Breast epithelium (tissue), 4 donors: ENCODE data around the gene TNFAIP8L3. TPM values are rescaled to one million over a fixed set of nuclear protein-coding genes. Genes with fewer than 3 reads are reported as not detected.

Experiments used
- DNase-seq, 2 donors: peaks; one replicate each; pipeline ENCODE4 v3.0.0-alpha.2; 2019; ENCODE audit warnings: low spot score in 2 of 2
- H3K27ac ChIP-seq, 2 donors: fragments of 200-600 bp; sonication (generic) in 1 of 2; one replicate each; pipeline ENCODE4 v1.5.1; 2016 to 2019; ENCODE audit warnings: mild to moderate bottlenecking in 1 of 2
- H3K27me3 ChIP-seq, 2 donors: fragments of 200-600 bp; sonication (generic) in 1 of 2; one replicate each; pipeline versions ENCODE4 v1.5.1 to v1.6.0; 2017 to 2019; ENCODE audit warnings: control low read depth in 1 of 2, mild to moderate bottlenecking in 1 of 2
- H3K36me3 ChIP-seq: fragments of 200-600 bp; one replicate; pipeline ENCODE4 v1.5.1; 2019
- H3K4me1 ChIP-seq, 2 donors: fragments of 200-600 bp; sonication (generic); one replicate each; pipeline ENCODE4 v1.5.1; 2016 to 2019; ENCODE audit warnings: control low read depth in 1 of 2
- H3K4me3 ChIP-seq, 3 donors: fragments of 200-600 bp; sonication (generic); 1 replicate in 2 of 3; 2 replicates in 1 of 3; pipeline ENCODE4 v1.5.1; 2016 to 2019; ENCODE audit warnings: mild to moderate bottlenecking in 3 of 3, moderate library complexity in 2 of 3
- H3K9me3 ChIP-seq, 2 donors: fragments of 200-600 bp; sonication (generic) in 1 of 2; one replicate each; pipeline ENCODE4 v1.5.1; 2016 to 2019; ENCODE audit warnings: control low read depth in 1 of 2
- CTCF ChIP-seq, 3 donors: fragments of 450-650 bp; IDR thresholded peaks; one replicate each; pipeline ENCODE4 v1.5.1; 2016 to 2017; ENCODE audit warnings: antibody characterized with exemption in 3 of 3, mild to moderate bottlenecking in 3 of 3, moderate library complexity in 3 of 3
- POLR2A ChIP-seq: fragments of 450-650 bp; IDR thresholded peaks from one replicate; pipeline ENCODE4 v1.6.1; 2016; ENCODE audit warnings: antibody characterized with exemption, mild to moderate bottlenecking, moderate library complexity
- POLR2AphosphoS5 ChIP-seq, 3 donors: sonication (generic); formaldehyde crosslinking; IDR thresholded peaks; one replicate each; pipeline ENCODE4 v1.6.1; 2017; ENCODE audit warnings: antibody characterized with exemption in 3 of 3
- intact Hi-C: fragments of 100-400 bp; cut with DNase I; formaldehyde crosslinking; loops from one replicate; pipeline ENCODE4 v1.15.1; 2023; ENCODE audit warnings: low total_unique reads
- total RNA-seq, 3 donors: library from RNA; depleted of rRNA; stranded (reverse); fragments of >200 nt; gene quantifications; one replicate each; pipeline ENCODE4 v1.1.0, GENCODE V29; 2016

The TNFAIP8L3 gene
- total RNA-seq, 3 donors from 2014 or later = 2.5 to 4.3 (median 4.0) TPM

GRCh38 chr15:51011212-51011611, 83.5 kb downstream of the TNFAIP8L3 start:
- intact Hi-C loops = no loop called here
- TF ChIP-seq POLR2A = no peak
- no peak for TF ChIP-seq CTCF (IDR thresholded peaks at IDR 0.05)
- no peak for TF ChIP-seq POLR2AphosphoS5 (IDR thresholded peaks at IDR 0.05)
- Histone ChIP-seq H3K9me3 (peaks cover 0 to 9% of the 10 kb centered on the region in 2 donors), H3K4me1 (no peaks in the 10 kb centered on the region), H3K27me3 (no peaks in the 10 kb centered on the region), H3K36me3 (no peaks in the 10 kb centered on the region), H3K27ac (no peak overlapping the region), H3K4me3 (no peak overlapping the region)
- no peak for DNase-seq

GRCh38 chr15:51007131-51007666, 87.5 kb downstream of the TNFAIP8L3 start:
- H3K4me1 ChIP-seq = no peaks in the 10 kb centered on the region
- DNase-seq = no peak
- intact Hi-C loops = no loop called here
- no peak overlapping the region for H3K27ac ChIP-seq
- TF ChIP-seq POLR2AphosphoS5 (IDR thresholded peaks at IDR 0.05) (no peak), CTCF (IDR thresholded peaks at IDR 0.05) (no peak), POLR2A (no peak)
- no peak overlapping the region for H3K4me3 ChIP-seq
- no peaks in the 10 kb centered on the region for H3K36me3 ChIP-seq
- H3K27me3 ChIP-seq = no peaks in the 10 kb centered on the region
- H3K9me3 ChIP-seq = peaks cover 0 to 9% of the 10 kb centered on the region in 2 donors

Other genes with a start within 250 kb of the TNFAIP8L3 start
- 10 to 100 TPM in 2 of 3 donors, 1 to 10 TPM in 1; 5.8 to 12.8 (median 12.7) TPM for gene AP4E1, start 186.2 kb downstream of the TNFAIP8L3 start, total RNA-seq
- 10 to 100 TPM in 1 of 3 donors, 1 to 10 TPM in 2; 1.0 to 24.9 (median 6.9) TPM for gene CYP19A1, start 243.7 kb upstream of the TNFAIP8L3 start, total RNA-seq
- gene GLDN, start 246.7 kb upstream of the TNFAIP8L3 start, total RNA-seq = 10 to 100 TPM in 2 of 3 donors, 1 to 10 TPM in 1; 7.3 to 67.2 (median 10.8) TPM